ENCODE results near the gene MBD1.

Gene MBD1

GRCh38 chr18:50320719-50321118, 39.4 kb upstream of the MBD1 start:
- Histone ChIP-seq H3K27me3 (ENCODE audit: insufficient read depth, low read length, poor library complexity, severe bottlenecking) (peaks cover 6% of the 10 kb centered on the region), H2AFZ (ENCODE audit: low read length) (no peak overlapping the region), H3K4me1 (ENCODE audit: insufficient read depth, low read length, poor library complexity, severe bottlenecking) (no peaks in the 10 kb centered on the region)

DNA sequence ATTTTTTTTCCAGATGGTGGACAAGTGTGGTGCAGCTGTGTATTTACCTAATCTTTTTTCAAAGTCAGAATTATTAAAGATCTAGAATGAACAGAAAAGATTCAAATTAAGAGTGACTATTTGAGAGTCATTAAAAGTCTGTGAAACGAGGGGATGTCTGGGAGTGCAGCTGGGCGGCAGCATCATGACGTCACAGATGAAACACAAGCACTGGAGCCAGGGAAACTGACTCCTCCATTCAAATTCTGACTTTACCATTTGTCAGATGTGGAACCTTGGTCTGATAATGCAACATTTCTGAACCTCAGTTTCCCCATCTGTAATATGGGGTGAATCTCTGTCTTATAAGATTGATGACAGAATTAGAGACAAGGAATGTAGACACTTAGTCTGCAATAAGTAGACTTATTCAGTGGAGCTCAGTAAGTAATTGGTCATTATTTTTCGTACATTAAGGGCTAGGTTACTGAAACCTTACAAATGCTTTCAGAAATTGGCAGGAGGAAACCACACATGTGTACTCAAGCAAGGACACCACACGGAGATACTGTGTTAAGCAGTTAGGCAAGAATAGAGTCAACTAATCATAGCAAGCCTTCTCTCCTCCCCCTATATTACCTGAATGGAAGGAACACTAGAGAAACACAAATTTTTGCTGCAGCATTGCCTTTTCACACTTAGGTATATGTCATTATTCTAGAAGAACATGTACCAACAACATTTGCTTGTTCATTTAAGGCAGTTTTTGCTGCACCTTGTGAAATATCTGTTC, 34.0 kb upstream of the MBD1 start:
- Histone ChIP-seq H3K27me3 (ENCODE audit: insufficient read depth, low read length, poor library complexity, severe bottlenecking) (peaks cover 20% of the 10 kb centered on the region), H3K4me2 (ENCODE audit: low read depth, low read length, poor library complexity, severe bottlenecking) (no peak overlapping the region), H3K4me1 (ENCODE audit: insufficient read depth, low read length, poor library complexity, severe bottlenecking) (no peaks in the 10 kb centered on the region), H2AFZ (ENCODE audit: low read length) (no peak overlapping the region), H3K36me3 (ENCODE audit: insufficient read depth, low read length) (no peaks in the 10 kb centered on the region), H3K9me2 (replicated peaks; ENCODE audit: low read depth, low read length) (no peaks in the 10 kb centered on the region), H3F3A (ENCODE audit: low read depth) (no peaks in the 10 kb centered on the region), H4K20me1 (ENCODE audit: insufficient read depth, low read length, poor library complexity, severe bottlenecking) (no peaks in the 10 kb centered on the region), H3K9ac (ENCODE audit: low read depth, low read length, poor library complexity, severe bottlenecking) (no peak overlapping the region), H3K9me3 (ENCODE audit: insufficient read depth, low read depth, low read length) (no peaks in the 10 kb centered on the region), H3K4me3 (ENCODE audit: low read length, poor library complexity, severe bottlenecking) (no peak overlapping the region), H3K79me2 (ENCODE audit: insufficient read depth, low read length) (no peaks in the 10 kb centered on the region)
- TF ChIP-seq, protein P1, sequence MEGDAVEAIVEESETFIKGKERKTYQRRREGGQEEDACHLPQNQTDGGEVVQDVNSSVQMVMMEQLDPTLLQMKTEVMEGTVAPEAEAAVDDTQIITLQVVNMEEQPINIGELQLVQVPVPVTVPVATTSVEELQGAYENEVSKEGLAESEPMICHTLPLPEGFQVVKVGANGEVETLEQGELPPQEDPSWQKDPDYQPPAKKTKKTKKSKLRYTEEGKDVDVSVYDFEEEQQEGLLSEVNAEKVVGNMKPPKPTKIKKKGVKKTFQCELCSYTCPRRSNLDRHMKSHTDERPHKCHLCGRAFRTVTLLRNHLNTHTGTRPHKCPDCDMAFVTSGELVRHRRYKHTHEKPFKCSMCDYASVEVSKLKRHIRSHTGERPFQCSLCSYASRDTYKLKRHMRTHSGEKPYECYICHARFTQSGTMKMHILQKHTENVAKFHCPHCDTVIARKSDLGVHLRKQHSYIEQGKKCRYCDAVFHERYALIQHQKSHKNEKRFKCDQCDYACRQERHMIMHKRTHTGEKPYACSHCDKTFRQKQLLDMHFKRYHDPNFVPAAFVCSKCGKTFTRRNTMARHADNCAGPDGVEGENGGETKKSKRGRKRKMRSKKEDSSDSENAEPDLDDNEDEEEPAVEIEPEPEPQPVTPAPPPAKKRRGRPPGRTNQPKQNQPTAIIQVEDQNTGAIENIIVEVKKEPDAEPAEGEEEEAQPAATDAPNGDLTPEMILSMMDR (conservative IDR thresholded peaks at IDR 0.05; ENCODE audit: low read length) = no peak
- TF ChIP-seq EZH2phosphoT487 (IDR thresholded peaks at IDR 0.05; ENCODE audit: borderline replicate concordance) = no peak

More at GRCh38 chr18:50320719-50321118, 39.4 kb upstream of the MBD1 start:
- H3K36me3 ChIP-seq (ENCODE audit: insufficient read depth, low read length) = no peaks in the 10 kb centered on the region
- H4K20me1 ChIP-seq (ENCODE audit: insufficient read depth, low read length, poor library complexity, severe bottlenecking) = no peaks in the 10 kb centered on the region
- H3K4me2 ChIP-seq (ENCODE audit: low read depth, low read length, poor library complexity, severe bottlenecking) = no peak overlapping the region
- H3K9me2 ChIP-seq (replicated peaks; ENCODE audit: low read depth, low read length) = no peaks in the 10 kb centered on the region
- TF ChIP-seq, protein P1 (conservative IDR thresholded peaks at IDR 0.05; ENCODE audit: low read length) = no peak
- TF ChIP-seq EZH2phosphoT487 (IDR thresholded peaks at IDR 0.05; ENCODE audit: borderline replicate concordance) = no peak
- no peak overlapping the region for H3K9ac ChIP-seq (ENCODE audit: low read depth, low read length, poor library complexity, severe bottlenecking)
- no peaks in the 10 kb centered on the region for H3K9me3 ChIP-seq (ENCODE audit: insufficient read depth, low read depth, low read length)
- H3K79me2 ChIP-seq (ENCODE audit: insufficient read depth, low read length) = no peaks in the 10 kb centered on the region
- H3K4me3 ChIP-seq (ENCODE audit: low read length, poor library complexity, severe bottlenecking) = no peak overlapping the region
- H3F3A ChIP-seq (ENCODE audit: low read depth) = no peaks in the 10 kb centered on the region

GRCh38 chr18:50313873-50314460, 32.6 kb upstream of the MBD1 start:
- H3K36me3 ChIP-seq (ENCODE audit: insufficient read depth, low read length) = no peaks in the 10 kb centered on the region
- TF ChIP-seq, protein P1 (conservative IDR thresholded peaks at IDR 0.05; ENCODE audit: low read length) = no peak
- TF ChIP-seq EZH2phosphoT487 (IDR thresholded peaks at IDR 0.05; ENCODE audit: borderline replicate concordance) = no peak
- no peak overlapping the region for H3K4me2 ChIP-seq (ENCODE audit: low read depth, low read length, poor library complexity, severe bottlenecking)
- no peaks in the 10 kb centered on the region for H4K20me1 ChIP-seq (ENCODE audit: insufficient read depth, low read length, poor library complexity, severe bottlenecking)
- H3K4me1 ChIP-seq (ENCODE audit: insufficient read depth, low read length, poor library complexity, severe bottlenecking) = no peaks in the 10 kb centered on the region
- no peaks in the 10 kb centered on the region for H3K9me3 ChIP-seq (ENCODE audit: insufficient read depth, low read depth, low read length)
- H3F3A ChIP-seq (ENCODE audit: low read depth) = no peaks in the 10 kb centered on the region
- no peak overlapping the region for H3K9ac ChIP-seq (ENCODE audit: low read depth, low read length, poor library complexity, severe bottlenecking)
- H3K27me3 ChIP-seq (ENCODE audit: insufficient read depth, low read length, poor library complexity, severe bottlenecking) = peaks cover 20% of the 10 kb centered on the region
- H2AFZ ChIP-seq (ENCODE audit: low read length) = no peak overlapping the region
- no peak overlapping the region for H3K4me3 ChIP-seq (ENCODE audit: low read length, poor library complexity, severe bottlenecking)
- no peaks in the 10 kb centered on the region for H3K79me2 ChIP-seq (ENCODE audit: insufficient read depth, low read length)
- H3K9me2 ChIP-seq (replicated peaks; ENCODE audit: low read depth, low read length) = no peaks in the 10 kb centered on the region
